HG03097 (cell line): ENCODE data around the gene RAPGEF4.

ENCODE experiments used
- ATAC-seq: cut with Tn5 transposase; IDR thresholded peaks from one replicate; pipeline ENCODE4 v1.9.1; 2021; ENCODE audit not compliant: unreplicated experiment, low FRiP score

Gene RAPGEF4

DNA sequence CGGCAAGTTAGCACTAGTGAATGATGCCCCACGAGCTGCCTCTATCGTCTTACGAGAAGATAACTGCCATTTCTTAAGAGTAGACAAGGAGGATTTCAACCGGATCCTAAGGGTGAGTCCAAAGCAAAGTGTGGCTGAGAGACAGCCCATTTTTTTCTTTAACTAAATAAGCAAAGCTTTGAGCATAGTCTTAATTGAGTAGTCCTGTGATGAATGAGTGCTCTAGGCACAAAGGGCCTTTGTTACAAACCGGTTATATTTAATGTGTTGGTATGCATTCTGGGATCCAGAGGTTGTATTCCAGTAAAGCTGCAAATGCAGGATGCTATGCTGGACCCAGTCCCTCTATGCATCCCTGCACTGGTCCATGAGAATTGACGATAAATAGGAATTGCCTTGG is 253.1 kb downstream of the RAPGEF4 start:
- ATAC-seq, result no peak

DNA sequence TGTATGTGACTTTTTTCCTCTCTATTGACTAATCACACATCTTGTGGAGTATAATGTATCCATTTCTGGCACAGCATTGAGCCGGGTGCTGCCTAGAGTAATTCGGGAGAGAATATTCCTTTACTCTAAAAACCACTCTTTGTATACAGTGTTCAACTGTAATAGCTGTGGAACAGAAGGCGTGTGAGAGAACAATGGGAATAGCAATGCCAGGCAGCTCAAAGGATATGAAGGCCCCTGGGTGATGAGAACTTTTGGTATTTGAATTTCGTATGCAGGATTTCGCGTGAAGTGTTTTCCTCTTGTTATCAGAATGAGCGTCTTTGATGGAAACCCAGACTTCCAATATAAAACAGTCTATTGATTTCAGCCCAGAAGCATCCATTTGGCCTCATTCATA is 255.4 kb downstream of the RAPGEF4 start:
- ATAC-seq, result no peak

DNA sequence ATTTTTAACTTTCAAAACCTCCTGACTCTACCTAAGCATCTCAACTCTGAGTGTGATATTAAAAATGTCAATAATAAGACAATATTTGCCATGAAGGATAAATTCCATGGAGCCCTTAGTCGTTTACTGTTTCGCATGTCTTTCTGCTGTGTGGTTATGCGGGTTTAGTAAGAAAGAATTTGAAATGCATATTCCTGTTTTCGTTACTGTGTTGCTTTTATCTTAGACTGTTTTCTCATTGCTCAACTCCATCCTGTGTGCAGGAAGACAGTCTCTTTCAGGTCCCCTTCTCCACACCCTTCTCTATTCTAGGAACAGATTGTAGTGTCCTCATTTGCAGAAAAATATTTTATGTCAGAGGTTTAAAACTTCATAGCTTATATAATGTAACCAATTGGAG is 257.5 kb downstream of the RAPGEF4 start:
- ATAC-seq, result no peak

DNA sequence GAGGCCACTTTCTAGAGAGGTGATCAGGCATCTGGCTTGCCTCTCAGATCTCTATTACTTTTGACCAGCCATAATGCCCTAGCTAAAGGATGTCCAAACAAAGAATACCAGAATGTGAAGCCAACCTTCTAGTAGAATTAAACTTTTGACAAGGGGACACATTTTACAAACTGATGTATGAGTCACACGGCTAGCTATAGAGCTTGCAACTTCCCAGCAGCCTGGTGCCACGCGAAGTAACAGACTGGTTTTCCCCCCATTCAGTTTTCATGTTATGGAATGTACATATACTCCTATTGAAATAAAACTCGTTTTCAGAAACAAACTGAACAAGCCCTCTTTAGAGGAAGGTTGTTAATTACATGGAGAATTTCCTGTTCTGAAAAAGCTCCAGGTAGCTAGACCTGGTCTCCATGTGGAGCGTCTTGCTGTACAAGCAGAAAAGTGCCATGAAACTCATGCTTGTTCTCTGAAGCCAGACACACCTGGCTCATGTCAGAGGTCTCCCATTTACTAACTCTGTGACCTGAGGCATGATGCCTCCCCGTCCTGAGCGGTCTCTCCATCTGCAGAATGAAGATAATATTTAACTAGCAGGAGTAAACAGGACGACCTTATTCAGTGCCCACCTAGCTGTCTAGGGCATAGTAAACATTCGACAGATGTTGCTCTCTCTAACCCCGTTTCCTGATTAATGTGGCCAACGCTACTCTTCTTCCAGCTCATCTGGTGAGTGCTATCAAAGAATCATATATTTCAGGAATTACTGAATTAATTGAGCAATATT is 258.5 kb downstream of the RAPGEF4 start:
- ATAC-seq, result no peak

DNA sequence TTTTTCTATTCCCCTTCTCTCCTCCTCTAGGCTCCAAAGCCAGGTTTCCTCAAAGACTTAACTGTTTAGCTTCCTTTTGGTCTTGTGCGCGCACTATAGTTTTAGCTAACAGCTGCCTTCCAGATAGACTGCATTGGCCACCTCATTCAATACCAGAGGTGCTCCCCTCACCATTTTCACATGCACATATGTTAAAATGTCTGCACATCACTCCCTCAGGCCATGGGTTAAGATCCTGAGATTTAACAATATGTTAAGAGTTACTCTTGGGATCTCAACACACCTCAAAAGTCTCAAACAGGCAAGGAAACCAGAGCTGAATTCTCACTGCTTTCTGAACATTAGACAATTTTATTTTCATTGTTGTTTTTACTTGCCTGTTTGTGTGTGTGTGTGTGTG is 259.2 kb downstream of the RAPGEF4 start:
- no peak for ATAC-seq

DNA sequence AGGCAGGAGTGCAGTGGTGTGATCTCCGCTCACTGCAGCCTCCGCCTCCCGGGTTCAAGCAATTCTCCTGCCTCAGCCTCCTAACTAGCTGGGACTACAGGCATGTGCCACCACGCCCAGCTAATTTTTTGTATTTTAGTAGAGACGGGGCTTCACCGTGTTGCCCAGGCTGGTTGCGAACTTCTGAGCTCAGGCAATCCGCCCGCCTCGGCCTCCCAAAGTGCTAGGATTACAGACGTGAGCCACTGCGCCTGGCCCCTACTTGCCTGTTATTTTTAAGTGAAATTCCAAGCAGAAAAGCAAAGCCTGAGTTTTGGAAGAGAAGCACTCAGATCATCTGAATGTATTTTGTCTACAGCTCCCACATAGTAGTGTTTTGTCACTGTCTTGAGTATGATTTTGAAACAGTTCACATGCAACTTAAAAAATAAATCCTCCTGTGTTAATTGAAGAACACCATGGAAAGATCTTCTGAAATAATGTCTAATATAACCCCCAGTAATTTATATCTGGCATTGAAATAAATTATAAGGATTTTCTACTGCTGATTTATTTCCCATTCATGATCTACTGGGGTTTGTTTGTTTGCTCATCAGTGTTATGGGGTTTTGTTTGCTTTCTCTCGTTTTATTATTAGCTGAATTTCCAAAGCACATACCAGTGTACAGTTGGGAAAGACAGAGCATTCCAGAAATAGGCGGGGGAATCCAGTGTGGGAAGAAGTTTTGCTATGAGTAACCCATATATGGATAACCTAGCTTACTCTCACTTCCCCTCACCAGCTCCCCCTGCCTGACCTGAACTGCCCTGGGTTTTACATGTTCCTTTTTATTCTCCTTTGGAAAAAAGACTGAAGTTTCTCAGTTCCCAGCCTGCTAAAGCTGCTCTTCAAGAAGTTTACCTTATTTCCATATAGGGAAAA is 259.9 kb downstream of the RAPGEF4 start:
- no peak for ATAC-seq

DNA sequence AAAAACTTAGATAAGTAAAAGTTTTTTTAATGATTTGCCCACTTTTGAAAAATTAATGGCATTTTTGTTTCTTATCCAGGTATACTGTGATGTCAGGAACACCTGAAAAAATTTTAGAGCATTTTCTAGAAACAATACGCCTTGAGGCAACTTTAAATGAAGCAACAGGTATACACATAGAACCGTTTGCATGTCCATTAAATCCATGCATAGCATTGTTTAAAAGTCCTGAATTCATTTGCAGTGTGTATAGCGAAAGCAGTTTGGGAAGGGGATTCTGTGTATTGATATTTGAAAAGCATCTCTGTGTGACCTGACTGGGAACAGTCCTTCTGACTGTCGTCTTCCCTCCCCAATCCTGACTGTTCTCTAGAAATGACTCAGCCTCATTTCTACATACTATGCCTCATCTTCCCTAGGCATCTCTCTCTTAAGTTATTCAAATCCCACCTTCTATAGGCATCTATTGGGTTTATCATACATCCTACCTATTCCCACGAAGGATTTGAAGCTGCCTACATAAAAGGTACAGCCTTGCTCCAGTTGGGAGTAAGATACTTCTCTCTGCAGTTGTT is 260.8 kb downstream of the RAPGEF4 start:
- no peak for ATAC-seq

DNA sequence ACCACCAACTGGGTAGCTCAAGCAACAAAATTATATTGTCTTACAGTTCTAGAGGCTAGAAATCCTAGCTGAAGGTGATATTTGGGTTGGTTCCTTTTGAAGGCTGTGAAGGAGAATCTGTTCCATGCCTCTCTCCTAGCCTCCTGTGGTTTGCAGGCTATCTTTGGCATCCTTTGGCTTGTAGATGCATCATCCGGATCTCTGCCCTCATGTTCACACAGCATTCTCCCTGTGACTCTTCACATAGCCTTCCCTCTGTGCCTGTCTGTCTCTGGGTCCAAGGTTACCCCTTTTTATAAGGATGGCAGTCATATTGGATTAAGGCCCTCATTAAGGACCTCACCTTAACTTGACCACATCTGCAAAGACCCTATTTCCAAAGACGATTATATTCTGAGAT is 261.4 kb downstream of the RAPGEF4 start:
- no peak for ATAC-seq

DNA sequence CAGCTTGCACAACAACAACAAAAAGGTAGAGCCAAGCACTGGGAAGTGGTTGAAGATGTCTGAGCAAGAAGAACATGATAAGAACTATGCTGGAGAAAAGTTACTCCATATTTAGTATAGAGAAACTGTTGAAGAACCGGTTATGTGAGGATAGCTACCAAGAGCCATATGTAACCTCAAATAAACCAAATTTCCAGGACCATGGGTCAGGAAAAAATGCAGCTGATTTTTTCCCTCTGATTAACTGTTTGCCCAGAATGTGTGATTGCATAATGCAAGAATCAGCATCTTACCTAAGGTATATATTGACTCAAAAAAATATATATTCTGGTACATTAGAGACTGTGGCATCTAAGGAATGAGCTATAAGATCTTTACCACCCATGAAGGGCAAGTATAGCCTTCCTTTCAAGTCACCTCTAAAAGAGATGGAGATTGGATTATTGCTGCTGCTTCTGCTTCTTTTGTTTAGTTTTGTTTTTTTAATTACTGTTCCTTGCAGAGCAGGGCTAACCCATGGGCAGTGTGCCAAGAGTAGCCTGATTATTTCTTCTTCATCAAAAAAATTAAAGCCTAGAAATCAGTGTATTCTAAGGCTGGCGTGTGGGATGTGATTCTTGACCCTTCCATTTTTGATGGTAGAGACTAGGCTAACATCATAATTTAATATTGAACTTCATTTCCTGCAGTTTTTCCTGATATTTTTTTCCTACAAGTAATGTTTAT is 263.1 kb downstream of the RAPGEF4 start:
- no peak for ATAC-seq

DNA sequence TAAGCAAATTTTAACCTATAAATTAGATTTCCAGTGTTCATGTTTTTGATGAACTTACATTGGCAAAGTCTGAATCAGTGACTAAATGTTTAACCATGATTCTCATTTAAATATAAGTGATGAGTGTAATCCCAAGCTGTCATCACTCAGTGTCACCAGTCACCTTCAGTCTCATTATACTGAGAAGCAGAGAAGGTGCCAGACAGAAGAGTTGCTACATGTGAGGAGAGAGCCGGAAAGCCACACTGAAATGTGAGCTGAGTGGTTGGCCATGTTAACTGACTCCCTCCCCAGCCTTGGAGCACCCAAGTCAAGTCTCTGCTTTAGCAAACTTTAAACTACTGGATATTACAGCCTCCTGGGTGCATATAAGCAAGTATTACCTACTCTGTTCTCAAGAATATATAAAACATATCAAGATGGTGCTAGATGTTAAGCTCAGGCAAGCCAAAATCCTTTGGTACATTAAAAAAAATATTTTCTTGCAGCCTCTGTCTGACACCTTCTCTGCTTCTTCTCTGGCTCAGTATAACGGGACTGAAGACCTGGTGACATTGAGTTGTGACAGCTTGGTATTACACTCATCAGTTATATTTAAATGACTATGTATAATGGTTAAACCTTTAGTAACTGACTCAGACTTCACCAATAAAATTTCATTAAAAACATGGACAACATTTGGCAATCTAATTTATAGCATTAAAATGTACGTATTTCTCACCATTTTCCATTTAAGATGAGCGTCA is 264.2 kb downstream of the RAPGEF4 start:
- no peak for ATAC-seq

DNA sequence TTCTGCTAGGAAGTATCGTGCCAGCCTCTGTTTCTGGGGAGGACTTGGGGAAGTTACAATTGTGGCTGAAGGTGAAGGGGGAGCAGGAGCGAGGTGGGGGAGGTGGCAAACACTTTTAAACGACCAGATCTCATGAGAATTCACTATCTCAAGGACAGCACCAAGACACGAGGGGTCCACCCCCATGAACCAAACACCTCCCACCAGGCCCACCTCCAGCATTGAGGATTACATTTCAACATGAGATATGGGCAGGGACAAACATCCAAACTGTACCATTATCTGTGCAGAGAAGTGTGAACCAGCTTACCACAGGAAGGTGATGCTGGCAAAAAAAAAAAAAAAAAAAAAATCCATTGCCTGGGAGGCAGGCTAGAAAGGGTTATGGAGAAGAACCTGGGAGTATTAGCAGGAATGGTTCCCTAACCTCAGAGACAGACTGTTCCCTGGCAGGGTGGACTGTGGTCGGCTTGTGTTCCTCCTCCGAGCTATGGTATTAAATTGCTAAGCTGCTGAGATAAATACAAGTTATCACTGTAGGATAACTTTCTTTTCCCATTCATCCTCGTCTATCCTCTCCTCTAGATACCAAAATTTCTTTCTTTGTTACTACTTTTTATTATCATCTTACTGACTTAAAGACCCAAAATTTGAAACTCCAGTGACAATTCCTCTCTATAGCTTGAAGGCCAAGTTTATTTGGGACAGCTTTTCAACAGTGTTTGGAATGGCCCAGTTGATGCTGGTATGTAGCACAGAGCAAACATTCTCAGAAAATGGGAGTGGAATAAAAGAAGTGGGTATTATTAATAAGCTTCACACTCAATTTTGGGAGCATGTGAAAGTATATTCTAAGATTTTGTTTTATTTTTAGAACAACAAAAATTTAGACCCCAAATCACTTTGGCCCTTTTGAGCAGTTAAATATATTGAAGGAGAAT is 266.3 kb downstream of the RAPGEF4 start:
- no peak for ATAC-seq

DNA sequence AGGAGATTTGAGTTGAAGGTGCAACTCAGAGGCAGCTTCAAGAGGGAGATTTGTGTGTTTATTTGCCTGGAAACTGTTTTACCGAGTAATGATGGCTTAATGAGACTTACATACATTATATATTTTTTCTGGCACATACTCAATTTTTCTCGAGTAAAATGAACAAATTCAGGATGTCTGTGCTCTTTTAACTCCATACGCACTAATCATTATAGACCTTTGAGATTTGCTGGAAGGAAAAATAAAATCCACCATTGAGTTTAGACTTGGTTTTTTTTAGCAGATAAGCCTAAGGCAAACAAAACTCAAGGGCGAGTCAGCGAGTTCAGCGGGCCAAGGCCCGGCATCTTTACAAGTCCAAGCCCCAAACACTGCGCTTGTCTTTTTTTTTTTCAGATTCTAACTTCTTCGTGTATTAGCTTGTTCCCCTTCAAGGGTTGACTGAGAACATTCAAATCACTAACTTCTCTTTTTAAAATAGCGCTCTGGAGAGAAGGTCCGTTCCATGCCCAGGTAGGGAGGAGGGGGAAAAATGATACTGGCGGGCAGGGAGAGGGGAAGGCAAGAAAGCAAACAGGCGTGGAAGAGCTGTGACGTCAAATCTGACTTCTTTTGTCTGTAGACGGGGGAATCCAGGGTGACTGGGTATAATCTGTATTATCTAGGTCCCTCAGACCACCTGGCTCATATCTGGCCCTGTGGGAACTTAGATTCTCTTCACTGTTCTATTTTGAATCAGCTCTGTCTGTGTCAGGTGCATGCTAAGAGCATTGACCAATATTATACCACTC is 267.3 kb downstream of the RAPGEF4 start:
- ATAC-seq, result no peak

DNA sequence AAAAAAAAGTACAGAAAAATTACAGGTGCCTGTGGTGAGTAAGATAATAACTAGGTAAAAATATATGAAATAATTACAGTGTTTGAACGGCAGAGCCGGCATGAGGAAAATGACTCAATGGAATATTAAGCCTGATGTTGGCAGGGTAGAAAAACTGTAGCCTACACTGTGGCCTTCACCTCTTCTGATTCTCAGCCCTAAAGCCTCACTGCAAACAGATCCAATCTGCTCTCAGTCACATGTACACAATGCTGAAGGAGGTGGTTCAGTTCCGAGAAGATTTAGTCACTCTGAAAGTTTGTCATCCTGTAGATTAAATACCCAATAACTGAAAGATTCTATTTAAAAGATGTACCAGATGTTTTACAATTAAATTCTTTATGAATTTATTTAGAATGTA is 273.1 kb downstream of the RAPGEF4 start:
- no peak for ATAC-seq

DNA sequence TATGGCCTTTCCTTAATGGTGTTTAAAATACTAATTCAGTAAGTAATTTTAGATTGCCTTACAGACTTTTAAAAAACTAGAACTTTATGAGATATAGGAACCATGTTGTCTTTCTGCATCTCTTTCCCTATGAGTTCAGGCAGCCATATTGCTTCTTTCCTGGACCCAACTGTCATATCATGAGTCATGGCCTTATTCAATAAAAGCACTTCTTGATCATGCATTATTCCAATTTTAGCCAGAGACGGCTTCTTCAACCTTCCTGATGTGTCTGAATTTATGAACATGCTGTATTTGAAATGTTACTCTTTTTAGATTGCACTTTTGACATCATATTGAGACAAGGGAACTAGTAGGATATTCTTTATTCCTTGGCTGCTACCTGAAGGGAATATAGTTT is 274.6 kb downstream of the RAPGEF4 start:
- no peak for ATAC-seq

DNA sequence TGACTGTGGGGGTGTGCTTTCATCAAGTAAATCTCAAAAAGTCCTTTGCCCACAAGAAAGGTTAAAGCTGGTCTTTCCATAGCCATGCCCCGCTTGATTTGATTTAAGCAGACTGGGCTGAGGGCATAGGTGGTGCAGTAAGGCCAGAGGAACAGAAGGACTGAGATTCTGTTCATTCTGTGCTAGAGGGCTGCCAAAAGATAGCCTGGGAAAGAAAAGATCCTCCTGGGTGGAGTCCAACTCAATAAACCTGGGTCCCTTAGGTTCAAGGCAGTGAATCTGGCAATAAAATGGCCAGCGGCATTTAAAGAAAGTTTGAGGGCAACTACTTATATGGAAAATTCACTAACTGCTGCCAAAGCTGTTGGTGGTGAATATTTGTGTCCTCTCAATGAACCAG is 280.8 kb downstream of the RAPGEF4 start:
- no peak for ATAC-seq

DNA sequence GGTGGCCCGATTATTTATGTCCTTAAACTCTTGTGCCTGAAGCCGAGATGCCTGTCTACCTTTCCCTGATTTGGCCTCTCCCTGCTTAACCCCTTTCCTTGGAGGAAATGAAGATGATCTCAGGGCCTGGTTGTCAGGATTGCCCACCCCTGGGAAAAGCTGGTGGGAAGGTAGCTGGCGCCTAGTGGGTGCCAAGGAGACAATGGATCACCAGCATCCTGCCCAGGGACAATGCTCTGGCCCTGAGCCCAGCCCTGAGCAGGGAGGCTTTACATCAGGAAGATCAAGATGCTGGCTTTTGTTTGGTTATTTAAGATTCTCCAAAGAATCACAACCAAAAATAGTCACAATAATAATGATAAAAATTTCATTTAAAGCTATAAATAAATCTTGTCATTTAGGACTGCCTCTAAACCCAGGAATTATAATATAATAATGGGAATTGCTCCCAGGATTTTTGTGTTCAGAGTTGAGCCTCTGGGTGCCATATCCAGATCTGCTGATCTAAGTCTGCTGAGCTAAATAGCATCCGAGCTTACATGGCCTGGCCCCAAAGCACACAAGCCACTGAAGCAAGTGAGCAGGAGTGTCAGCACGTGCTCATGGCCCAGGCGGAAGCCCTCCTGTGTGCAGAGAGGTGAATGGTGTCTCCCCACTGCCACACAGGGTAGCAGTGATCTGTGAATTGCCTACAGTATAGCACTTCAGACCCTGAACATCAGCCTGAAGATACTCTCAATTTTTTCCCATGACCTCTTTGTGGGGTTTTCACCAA is 282.2 kb downstream of the RAPGEF4 start:
- no peak for ATAC-seq

DNA sequence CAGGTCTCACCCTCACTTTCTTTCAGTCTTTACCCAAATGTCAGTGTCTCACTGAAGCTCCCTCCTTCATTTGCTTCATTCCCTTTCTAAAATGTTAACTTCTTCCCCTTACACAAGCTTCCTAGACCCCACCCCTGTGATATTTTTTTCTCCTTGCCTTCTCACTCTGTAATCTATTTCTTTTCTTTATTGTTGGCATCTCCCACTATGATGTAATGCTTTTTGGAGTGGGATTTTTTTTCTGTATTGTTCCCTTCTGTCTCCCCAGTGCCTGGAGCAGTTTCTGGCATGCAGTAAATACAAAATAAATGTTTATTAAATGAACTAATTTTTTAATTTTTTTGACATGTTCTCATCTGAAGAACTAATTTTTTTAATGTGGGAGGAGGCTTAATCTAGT is 284.1 kb downstream of the RAPGEF4 start:
- no peak for ATAC-seq
